PFSK-1 (cell line): ENCODE results near the gene RAP1GDS1.

Experiments used
- FOXP2 ChIP-seq: optimal IDR thresholded peaks from 2 replicates; pipeline ENCODE3; 2011; ENCODE audit warnings: borderline replicate concordance, control low read depth, inconsistent platforms; ENCODE audit not compliant: insufficient read depth; ENCODE audit errors: extremely low read length, extremely low read depth
- POLR2AphosphoS5 ChIP-seq: IDR thresholded peaks from 2 replicates; pipeline ENCODE4 v1.6.1; 2012; ENCODE audit warnings: low read depth, mild to moderate bottlenecking, control low read depth, low read length, moderate library complexity
- SIN3A ChIP-seq: IDR thresholded peaks from 2 replicates; pipeline ENCODE4 v1.6.1; 2012; ENCODE audit warnings: mild to moderate bottlenecking, low read length, moderate library complexity, borderline replicate concordance; ENCODE audit not compliant: insufficient read depth
- TAF1 ChIP-seq: IDR thresholded peaks from 2 replicates; pipeline ENCODE4 v1.6.1; 2012; ENCODE audit warnings: low read length, control low read depth, borderline replicate concordance; ENCODE audit not compliant: insufficient read depth
- TF ChIP-seq, protein P1 (sequence below), 2 experiments: IDR thresholded peaks; 2 replicates each; pipeline versions ENCODE4 v1.6.1 to v1.8.0; 2011 to 2012; ENCODE audit warnings: low read depth in 2 of 2, low read length in 2 of 2, control low read depth in 1 of 2, inconsistent platforms in 1 of 2, mild to moderate bottlenecking in 1 of 2, moderate library complexity in 1 of 2; ENCODE audit not compliant: insufficient read depth in 1 of 2

Gene RAP1GDS1

DNA sequence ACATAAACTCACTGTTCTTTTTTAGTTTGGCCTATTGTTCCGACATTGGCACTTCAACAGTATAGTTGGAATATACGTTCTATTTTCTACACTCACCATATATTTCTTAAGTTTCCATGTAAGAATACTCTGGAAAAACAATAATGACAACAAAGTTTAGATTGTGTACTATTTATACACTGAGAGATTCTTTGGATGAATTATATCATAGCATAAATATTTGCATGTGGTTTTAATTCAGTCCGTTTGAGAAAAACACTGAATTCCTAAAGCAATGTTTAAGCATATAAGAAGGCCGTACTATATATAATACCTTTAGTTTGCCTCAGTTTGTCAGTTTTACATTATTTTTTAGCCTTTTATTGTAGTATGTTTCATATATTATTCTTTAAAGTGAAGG is 82.4 kb downstream of the RAP1GDS1 start:
- no peak for TF ChIP-seq SIN3A
- no peak for TF ChIP-seq FOXP2
- no peak for TF ChIP-seq TAF1
- TF ChIP-seq, protein P1, sequence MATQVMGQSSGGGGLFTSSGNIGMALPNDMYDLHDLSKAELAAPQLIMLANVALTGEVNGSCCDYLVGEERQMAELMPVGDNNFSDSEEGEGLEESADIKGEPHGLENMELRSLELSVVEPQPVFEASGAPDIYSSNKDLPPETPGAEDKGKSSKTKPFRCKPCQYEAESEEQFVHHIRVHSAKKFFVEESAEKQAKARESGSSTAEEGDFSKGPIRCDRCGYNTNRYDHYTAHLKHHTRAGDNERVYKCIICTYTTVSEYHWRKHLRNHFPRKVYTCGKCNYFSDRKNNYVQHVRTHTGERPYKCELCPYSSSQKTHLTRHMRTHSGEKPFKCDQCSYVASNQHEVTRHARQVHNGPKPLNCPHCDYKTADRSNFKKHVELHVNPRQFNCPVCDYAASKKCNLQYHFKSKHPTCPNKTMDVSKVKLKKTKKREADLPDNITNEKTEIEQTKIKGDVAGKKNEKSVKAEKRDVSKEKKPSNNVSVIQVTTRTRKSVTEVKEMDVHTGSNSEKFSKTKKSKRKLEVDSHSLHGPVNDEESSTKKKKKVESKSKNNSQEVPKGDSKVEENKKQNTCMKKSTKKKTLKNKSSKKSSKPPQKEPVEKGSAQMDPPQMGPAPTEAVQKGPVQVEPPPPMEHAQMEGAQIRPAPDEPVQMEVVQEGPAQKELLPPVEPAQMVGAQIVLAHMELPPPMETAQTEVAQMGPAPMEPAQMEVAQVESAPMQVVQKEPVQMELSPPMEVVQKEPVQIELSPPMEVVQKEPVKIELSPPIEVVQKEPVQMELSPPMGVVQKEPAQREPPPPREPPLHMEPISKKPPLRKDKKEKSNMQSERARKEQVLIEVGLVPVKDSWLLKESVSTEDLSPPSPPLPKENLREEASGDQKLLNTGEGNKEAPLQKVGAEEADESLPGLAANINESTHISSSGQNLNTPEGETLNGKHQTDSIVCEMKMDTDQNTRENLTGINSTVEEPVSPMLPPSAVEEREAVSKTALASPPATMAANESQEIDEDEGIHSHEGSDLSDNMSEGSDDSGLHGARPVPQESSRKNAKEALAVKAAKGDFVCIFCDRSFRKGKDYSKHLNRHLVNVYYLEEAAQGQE (IDR thresholded peaks at IDR 0.05; ENCODE audit: insufficient read depth in 1 of 2, low read depth in 2 of 2, low read length in 2 of 2): no peak
- TF ChIP-seq POLR2AphosphoS5: no peak

DNA sequence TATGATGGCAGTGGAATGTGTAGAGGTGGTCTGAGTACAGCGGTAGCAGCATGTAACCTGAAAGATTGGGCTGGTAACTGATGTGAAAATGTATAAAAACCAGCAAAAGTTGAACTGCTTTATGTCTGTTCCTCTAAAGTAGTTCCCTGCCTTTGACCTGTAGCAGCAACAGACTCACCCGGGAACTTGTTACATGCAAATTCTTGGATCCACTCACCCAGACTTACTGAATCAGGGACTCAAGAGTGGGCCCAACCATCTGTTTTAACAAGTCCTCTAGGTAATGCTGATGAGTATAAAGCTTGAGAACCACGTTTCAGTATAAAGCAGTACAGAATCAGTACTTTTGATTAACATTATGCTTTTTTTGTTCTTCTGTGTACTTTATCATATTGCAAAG is 84.7 kb downstream of the RAP1GDS1 start:
- TF ChIP-seq FOXP2 (no peak), TAF1 (no peak), SIN3A (no peak), POLR2AphosphoS5 (no peak)
- TF ChIP-seq, protein P1 (IDR thresholded peaks at IDR 0.05; ENCODE audit: insufficient read depth in 1 of 2, low read depth in 2 of 2, low read length in 2 of 2): no peak

DNA sequence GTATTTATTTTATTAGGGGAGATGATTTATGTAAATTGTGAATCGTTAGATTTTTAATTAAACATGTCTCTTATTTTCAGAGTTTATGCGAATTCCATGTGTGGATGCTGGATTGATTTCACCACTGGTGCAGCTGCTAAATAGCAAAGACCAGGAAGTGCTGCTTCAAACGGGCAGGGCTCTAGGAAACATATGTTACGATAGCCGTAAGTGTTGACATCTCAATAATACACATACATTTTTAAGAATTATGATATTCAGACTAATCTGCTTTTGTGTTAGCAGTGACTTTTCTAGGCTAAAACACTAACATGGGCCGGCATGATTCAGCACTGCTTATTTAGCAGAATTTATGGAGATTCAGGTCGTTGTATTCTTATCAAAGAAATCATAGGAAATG is 91.2 kb downstream of the RAP1GDS1 start:
- TF ChIP-seq, protein P1 (IDR thresholded peaks at IDR 0.05; ENCODE audit: insufficient read depth in 1 of 2, low read depth in 2 of 2, low read length in 2 of 2): no peak
- no peak for TF ChIP-seq SIN3A
- TF ChIP-seq FOXP2: no peak
- TF ChIP-seq TAF1: no peak
- TF ChIP-seq POLR2AphosphoS5: no peak

DNA sequence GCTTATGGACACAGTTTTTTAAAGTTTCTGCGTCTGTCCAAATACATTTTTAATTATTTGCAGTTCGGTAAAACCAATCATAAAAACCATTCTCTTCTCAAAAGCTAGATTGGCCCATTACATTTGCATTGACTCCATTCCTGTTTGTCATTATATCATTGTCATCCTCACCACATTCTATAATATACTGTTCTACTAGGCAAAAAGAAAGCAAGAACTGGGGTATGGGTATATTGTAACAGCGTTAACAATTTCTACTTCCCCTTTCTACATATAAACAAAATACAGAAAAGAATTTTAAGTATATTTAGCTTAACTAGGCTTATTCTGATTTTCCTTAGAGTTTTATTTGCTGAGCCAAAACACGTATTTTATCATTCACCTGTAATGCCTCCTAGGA is 91.8 kb downstream of the RAP1GDS1 start:
- TF ChIP-seq POLR2AphosphoS5 (no peak), TAF1 (no peak), FOXP2 (no peak), SIN3A (no peak)
- TF ChIP-seq, protein P1 (IDR thresholded peaks at IDR 0.05; ENCODE audit: insufficient read depth in 1 of 2, low read depth in 2 of 2, low read length in 2 of 2): no peak

DNA sequence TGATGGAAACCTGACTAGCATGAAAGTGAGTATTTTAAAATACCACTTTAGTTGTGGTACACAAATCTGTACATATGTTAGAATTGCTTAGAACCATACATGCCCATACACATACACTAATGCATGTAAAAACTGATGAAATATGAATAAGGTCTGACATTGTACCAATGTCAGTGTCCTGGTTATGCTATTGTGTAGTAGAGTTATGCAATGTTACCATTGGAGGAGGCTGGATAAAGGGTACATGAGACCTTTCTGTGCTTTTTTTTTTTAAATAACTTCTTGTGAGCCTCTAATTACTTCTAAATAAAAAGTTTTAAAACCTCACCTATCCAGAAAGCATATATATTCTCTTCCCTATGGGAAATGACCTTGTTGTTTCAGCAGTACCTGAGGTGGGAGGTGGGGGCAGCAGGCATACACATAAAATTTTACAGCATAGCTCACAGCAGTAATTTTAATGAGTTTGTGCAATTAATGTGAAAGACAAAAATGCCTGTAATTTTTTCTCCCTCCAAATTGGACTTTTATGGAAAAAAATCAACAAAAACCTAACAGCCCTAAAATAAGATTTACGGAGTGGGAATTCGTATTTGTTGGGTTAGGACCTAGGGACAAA is 97.6 kb downstream of the RAP1GDS1 start:
- TF ChIP-seq POLR2AphosphoS5: no peak
- TF ChIP-seq TAF1: no peak
- TF ChIP-seq, protein P1 (IDR thresholded peaks at IDR 0.05; ENCODE audit: insufficient read depth in 1 of 2, low read depth in 2 of 2, low read length in 2 of 2): no peak
- no peak for TF ChIP-seq FOXP2
